HEK293T (cell line): ENCODE data around the gene HUS1.

Source experiments
- ARNT ChIP-seq: fragments of 450-650 bp; IDR thresholded peaks from 2 replicates; pipeline ENCODE4 v1.6.1; 2017; ENCODE audit warnings: mild to moderate bottlenecking
- BHLHE40 ChIP-seq: fragments of 450-650 bp; IDR thresholded peaks from 2 replicates; pipeline ENCODE4 v1.6.1; 2016; ENCODE audit warnings: mild to moderate bottlenecking, moderate library complexity, borderline replicate concordance
- ELF4 ChIP-seq: fragments of 450-650 bp; IDR thresholded peaks from 2 replicates; pipeline ENCODE4 v1.6.1; 2017; ENCODE audit warnings: antibody characterized with exemption
- FOXK2 ChIP-seq: fragments of 450-650 bp; IDR thresholded peaks from 2 replicates; pipeline ENCODE4 v1.6.1; 2016; ENCODE audit warnings: mild to moderate bottlenecking
- L3MBTL2 ChIP-seq: fragments of 450-650 bp; conservative IDR thresholded peaks from 2 replicates; pipeline ENCODE4 v1.6.1; 2016; ENCODE audit warnings: mild to moderate bottlenecking
- LEF1 ChIP-seq: fragments of 450-650 bp; IDR thresholded peaks from 2 replicates; pipeline ENCODE4 v1.6.1; 2017; ENCODE audit warnings: mild to moderate bottlenecking, borderline replicate concordance
- PKNOX1 ChIP-seq: fragments of 450-650 bp; IDR thresholded peaks from 2 replicates; pipeline ENCODE4 v1.6.1; 2016
- SP1 ChIP-seq: fragments of 450-650 bp; IDR thresholded peaks from 2 replicates; pipeline ENCODE4 v1.6.1; 2017
- SUZ12 ChIP-seq: fragments of 450-650 bp; IDR thresholded peaks from 2 replicates; pipeline ENCODE4 v1.6.1; 2016; ENCODE audit warnings: mild to moderate bottlenecking

DNA sequence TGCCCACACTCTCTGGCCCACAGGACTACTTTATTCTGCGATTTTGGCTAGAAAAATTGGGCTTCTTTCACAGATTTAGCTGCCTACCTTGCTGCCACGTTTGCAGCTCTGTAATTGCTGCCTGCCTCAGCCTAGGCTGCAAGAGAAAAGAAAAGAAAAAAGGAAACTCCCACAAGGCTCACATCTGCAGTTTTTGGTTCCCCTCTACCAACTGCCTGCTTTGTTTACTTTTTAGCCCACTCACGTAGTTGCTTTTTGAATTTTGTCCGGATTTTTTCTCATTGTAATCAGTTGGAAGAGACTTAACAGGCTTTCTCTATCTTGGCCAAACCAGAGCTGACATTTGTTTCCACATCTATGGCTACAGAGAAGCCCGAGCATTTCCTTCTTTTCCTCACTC lies 25.2 kb upstream of the HUS1 start:
- TF ChIP-seq SP1 (no peak), LEF1 (no peak), FOXK2 (no peak), ARNT (no peak), BHLHE40 (no peak), L3MBTL2 (no peak), ELF4 (no peak), SUZ12 (no peak), PKNOX1 (no peak)
